HEK293 (cell line): ENCODE results near the gene ESCO1.

Experiments used
- HOXD13 ChIP-seq: sonication (generic); formaldehyde crosslinking; IDR thresholded peaks from 2 replicates; pipeline ENCODE4 v1.8.0; 2022; ENCODE audit warnings: missing genetic modification reagents, borderline replicate concordance
- IKZF3 ChIP-seq: fragments of 450-650 bp; IDR thresholded peaks from 2 replicates; pipeline ENCODE4 v1.5.0; 2018; ENCODE audit warnings: missing biosample characterization, mild to moderate bottlenecking, missing genetic modification characterization, moderate library complexity
- KLF16 ChIP-seq: fragments of 450-650 bp; formaldehyde crosslinking; IDR thresholded peaks from 2 replicates; pipeline ENCODE4 v1.5.1; 2017; ENCODE audit warnings: missing biosample characterization, missing genetic modification characterization
- MZF1 ChIP-seq: fragments of 450-650 bp; formaldehyde crosslinking; IDR thresholded peaks from 2 replicates; pipeline ENCODE4 v1.5.1; 2017; ENCODE audit warnings: missing biosample characterization, missing genetic modification characterization, borderline replicate concordance
- PRDM1 ChIP-seq: fragments of 450-650 bp; formaldehyde crosslinking; IDR thresholded peaks from 2 replicates; pipeline ENCODE4; 2016; ENCODE audit warnings: missing biosample characterization, missing genetic modification characterization
- RBAK ChIP-seq: fragments of 450-650 bp; formaldehyde crosslinking; IDR thresholded peaks from 2 replicates; pipeline ENCODE4 v1.5.1; 2016; ENCODE audit warnings: missing biosample characterization, missing genetic modification characterization
- ZEB2 ChIP-seq: fragments of 450-650 bp; formaldehyde crosslinking; IDR thresholded peaks from 2 replicates; pipeline ENCODE4 v1.5.1; 2016; ENCODE audit warnings: missing biosample characterization, missing genetic modification characterization
- ZNF10 ChIP-seq: fragments of 450-650 bp; formaldehyde crosslinking; IDR thresholded peaks from 2 replicates; pipeline ENCODE4 v1.5.1; 2017; ENCODE audit warnings: missing biosample characterization, missing genetic modification characterization
- ZNF121 ChIP-seq: fragments of 450-650 bp; formaldehyde crosslinking; IDR thresholded peaks from 2 replicates; pipeline ENCODE4 v1.5.1; 2016; ENCODE audit warnings: missing biosample characterization, missing genetic modification characterization
- ZNF132 ChIP-seq: fragments of 450-650 bp; formaldehyde crosslinking; IDR thresholded peaks from 2 replicates; pipeline ENCODE4 v1.5.1; 2017; ENCODE audit warnings: missing biosample characterization, missing genetic modification characterization, borderline replicate concordance
- ZNF133 ChIP-seq: fragments of 450-650 bp; formaldehyde crosslinking; IDR thresholded peaks from 2 replicates; pipeline ENCODE4 v1.5.1; 2016; ENCODE audit warnings: missing biosample characterization, missing genetic modification characterization
- ZNF155 ChIP-seq: fragments of 450-650 bp; formaldehyde crosslinking; IDR thresholded peaks from 2 replicates; pipeline ENCODE4 v1.5.1; 2016; ENCODE audit warnings: missing biosample characterization, missing genetic modification characterization
- ZNF211 ChIP-seq: fragments of 450-650 bp; formaldehyde crosslinking; IDR thresholded peaks from 2 replicates; pipeline ENCODE4 v1.5.1; 2016; ENCODE audit warnings: low read depth, missing biosample characterization, missing genetic modification characterization
- ZNF354C ChIP-seq: fragments of 450-650 bp; formaldehyde crosslinking; IDR thresholded peaks from 2 replicates; pipeline ENCODE4 v1.5.1; 2016; ENCODE audit warnings: missing biosample characterization, missing genetic modification characterization, low read depth, borderline replicate concordance
- ZNF423 ChIP-seq: fragments of 450-650 bp; formaldehyde crosslinking; IDR thresholded peaks from 2 replicates; pipeline ENCODE4 v1.5.1; 2016; ENCODE audit warnings: missing biosample characterization, missing genetic modification characterization
- ZNF48 ChIP-seq: fragments of 450-650 bp; formaldehyde crosslinking; IDR thresholded peaks from 2 replicates; pipeline ENCODE4 v1.5.1; 2016; ENCODE audit warnings: missing biosample characterization, missing genetic modification characterization
- ZNF555 ChIP-seq: fragments of 450-650 bp; formaldehyde crosslinking; conservative IDR thresholded peaks from 2 replicates; pipeline ENCODE4 v1.5.1; 2017; ENCODE audit warnings: missing biosample characterization, mild to moderate bottlenecking, missing genetic modification characterization, inconsistent platforms
- ZNF560 ChIP-seq: fragments of 450-650 bp; formaldehyde crosslinking; IDR thresholded peaks from 2 replicates; pipeline ENCODE4 v1.5.1; 2017; ENCODE audit warnings: missing biosample characterization, missing genetic modification characterization, borderline replicate concordance
- ZNF747 ChIP-seq: fragments of 450-650 bp; formaldehyde crosslinking; IDR thresholded peaks from 2 replicates; pipeline ENCODE4 v1.5.1; 2016; ENCODE audit warnings: missing biosample characterization, missing genetic modification characterization
- ZNF776 ChIP-seq: fragments of 450-650 bp; formaldehyde crosslinking; IDR thresholded peaks from 2 replicates; pipeline ENCODE4 v1.5.0; 2017; ENCODE audit warnings: missing biosample characterization, missing genetic modification characterization, borderline replicate concordance
- ZNF785 ChIP-seq: fragments of 450-650 bp; formaldehyde crosslinking; IDR thresholded peaks from 2 replicates; pipeline ENCODE4 v1.5.1; 2016; ENCODE audit warnings: missing biosample characterization, missing genetic modification characterization
- ZXDB ChIP-seq: fragments of 450-650 bp; formaldehyde crosslinking; IDR thresholded peaks from 2 replicates; pipeline ENCODE4 v1.5.1; 2016; ENCODE audit warnings: missing biosample characterization, missing genetic modification characterization
- TF ChIP-seq, protein P1 (sequence below): fragments of 450-650 bp; formaldehyde crosslinking; conservative IDR thresholded peaks from 2 replicates; pipeline ENCODE4 v1.5.1; 2016; ENCODE audit warnings: low read depth, missing biosample characterization, missing genetic modification characterization
- TF ChIP-seq, protein P2 (sequence below): fragments of 450-650 bp; formaldehyde crosslinking; IDR thresholded peaks from 2 replicates; pipeline ENCODE4 v1.5.1; 2017; ENCODE audit warnings: missing biosample characterization, missing genetic modification characterization
- TF ChIP-seq, protein P3 (sequence below): fragments of 450-650 bp; formaldehyde crosslinking; IDR thresholded peaks from 2 replicates; pipeline ENCODE4 v1.5.1; 2016; ENCODE audit warnings: missing biosample characterization, missing genetic modification characterization
- TF ChIP-seq, protein P4 (sequence below): fragments of 450-650 bp; formaldehyde crosslinking; IDR thresholded peaks from 2 replicates; pipeline ENCODE4 v1.5.1; 2017; ENCODE audit warnings: missing biosample characterization, missing genetic modification characterization
- TF ChIP-seq, protein P5 (sequence below): fragments of 450-650 bp; formaldehyde crosslinking; IDR thresholded peaks from 2 replicates; pipeline ENCODE4 v1.5.1; 2016; ENCODE audit warnings: missing biosample characterization, missing genetic modification characterization

ESCO1 gene

DNA sequence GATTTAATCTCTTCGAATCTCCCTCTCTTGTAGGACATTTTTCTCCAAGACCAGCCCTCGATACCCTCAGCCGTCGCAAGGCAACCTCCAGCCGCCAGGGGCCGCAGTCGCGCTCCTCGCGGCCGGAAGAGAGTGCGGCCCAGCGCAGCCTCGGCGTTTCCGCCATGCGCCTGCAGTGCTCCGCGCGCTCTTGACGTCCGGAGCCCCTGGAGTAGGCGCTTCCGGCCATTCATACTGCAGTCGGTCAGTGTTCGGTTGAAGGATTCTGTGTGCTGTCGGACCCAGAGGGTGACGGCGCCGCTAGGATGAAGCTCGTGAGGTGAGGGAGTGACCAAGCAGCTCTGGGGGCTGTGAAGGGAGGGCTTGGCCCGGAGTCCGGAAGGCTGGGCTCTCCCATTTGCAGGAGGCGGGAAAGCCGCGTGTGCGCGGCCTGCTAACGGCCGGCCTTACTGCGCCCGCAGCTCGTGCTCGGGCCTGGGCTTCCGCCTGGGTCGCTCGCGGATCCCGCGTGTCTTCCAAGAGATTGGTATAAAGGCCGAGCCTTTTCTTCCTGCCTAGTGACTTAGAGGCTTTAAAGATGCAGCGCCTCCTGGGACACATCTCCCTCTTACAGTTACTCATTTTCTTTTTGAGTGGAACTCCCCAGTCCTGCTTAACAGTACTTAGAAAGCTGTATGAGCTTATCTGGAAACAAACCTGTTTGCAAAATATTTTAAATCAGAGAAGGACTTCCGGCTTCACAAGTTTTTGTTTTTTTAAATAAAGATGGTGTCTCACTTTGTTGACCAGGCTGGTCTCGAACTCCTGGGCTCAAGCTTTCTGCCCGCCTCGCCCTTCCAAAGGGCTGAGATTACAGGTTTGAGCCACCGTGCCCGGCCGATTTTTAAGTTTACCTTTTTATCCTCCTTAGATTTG lies 11.9 kb upstream of the ESCO1 start, which contains the start of gene SNRPD1 (continued):
- TF ChIP-seq, protein P1, sequence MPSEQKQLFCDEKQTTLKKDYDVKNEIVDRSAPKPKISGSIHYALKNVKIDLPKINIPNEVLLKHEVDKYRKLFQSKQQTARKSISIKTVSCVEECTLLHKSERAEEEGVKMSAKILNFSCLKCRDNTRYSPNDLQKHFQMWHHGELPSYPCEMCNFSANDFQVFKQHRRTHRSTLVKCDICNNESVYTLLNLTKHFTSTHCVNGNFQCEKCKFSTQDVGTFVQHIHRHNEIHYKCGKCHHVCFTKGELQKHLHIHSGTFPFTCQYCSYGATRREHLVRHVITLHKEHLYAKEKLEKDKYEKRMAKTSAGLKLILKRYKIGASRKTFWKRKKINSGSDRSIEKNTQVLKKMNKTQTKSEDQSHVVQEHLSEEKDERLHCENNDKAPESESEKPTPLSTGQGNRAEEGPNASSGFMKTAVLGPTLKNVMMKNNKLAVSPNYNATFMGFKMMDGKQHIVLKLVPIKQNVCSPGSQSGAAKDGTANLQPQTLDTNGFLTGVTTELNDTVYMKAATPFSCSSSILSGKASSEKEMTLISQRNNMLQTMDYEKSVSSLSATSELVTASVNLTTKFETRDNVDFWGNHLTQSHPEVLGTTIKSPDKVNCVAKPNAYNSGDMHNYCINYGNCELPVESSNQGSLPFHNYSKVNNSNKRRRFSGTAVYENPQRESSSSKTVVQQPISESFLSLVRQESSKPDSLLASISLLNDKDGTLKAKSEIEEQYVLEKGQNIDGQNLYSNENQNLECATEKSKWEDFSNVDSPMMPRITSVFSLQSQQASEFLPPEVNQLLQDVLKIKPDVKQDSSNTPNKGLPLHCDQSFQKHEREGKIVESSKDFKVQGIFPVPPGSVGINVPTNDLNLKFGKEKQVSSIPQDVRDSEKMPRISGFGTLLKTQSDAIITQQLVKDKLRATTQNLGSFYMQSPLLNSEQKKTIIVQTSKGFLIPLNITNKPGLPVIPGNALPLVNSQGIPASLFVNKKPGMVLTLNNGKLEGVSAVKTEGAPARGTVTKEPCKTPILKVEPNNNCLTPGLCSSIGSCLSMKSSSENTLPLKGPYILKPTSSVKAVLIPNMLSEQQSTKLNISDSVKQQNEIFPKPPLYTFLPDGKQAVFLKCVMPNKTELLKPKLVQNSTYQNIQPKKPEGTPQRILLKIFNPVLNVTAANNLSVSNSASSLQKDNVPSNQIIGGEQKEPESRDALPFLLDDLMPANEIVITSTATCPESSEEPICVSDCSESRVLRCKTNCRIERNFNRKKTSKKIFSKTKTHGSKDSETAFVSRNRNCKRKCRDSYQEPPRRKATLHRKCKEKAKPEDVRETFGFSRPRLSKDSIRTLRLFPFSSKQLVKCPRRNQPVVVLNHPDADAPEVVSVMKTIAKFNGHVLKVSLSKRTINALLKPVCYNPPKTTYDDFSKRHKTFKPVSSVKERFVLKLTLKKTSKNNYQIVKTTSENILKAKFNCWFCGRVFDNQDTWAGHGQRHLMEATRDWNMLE (tag by site-specific recombination) = peak; percentile 98
- TF ChIP-seq, protein P2, sequence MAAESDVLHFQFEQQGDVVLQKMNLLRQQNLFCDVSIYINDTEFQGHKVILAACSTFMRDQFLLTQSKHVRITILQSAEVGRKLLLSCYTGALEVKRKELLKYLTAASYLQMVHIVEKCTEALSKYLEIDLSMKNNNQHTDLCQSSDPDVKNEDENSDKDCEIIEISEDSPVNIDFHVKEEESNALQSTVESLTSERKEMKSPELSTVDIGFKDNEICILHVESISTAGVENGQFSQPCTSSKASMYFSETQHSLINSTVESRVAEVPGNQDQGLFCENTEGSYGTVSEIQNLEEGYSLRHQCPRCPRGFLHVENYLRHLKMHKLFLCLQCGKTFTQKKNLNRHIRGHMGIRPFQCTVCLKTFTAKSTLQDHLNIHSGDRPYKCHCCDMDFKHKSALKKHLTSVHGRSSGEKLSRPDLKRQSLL = no peak
- TF ChIP-seq ZNF423 (no peak), HOXD13 (CRISPR knock-in tag) (peak; percentile 58; the same call in 1 of the 2 replicates), ZNF133 (no peak; the same call in 1 of the 2 replicates), ZEB2 (tag by site-specific recombination) (peak; percentile 74), PRDM1 (tag by site-specific recombination) (no peak), KLF16 (peak; percentile 67; the same call in 1 of the 2 replicates), ZNF10 (tag by site-specific recombination) (no peak), ZNF121 (tag by site-specific recombination) (0 out of 2 replicates have a peak, but pooled peaks have one; percentile 39), ZNF555 (no peak), MZF1 (tag by site-specific recombination) (no peak), ZXDB (tag by site-specific recombination) (peak; percentile 100), ZNF211 (tag by site-specific recombination) (no peak), IKZF3 (tag by site-specific recombination) (no peak), ZNF354C (no peak), ZNF132 (tag by site-specific recombination) (no peak), ZNF776 (tag by site-specific recombination) (peak; percentile 78; the same call in 1 of the 2 replicates), ZNF155 (tag by site-specific recombination) (no peak), RBAK (no peak), ZNF560 (tag by site-specific recombination) (no peak), ZNF48 (tag by site-specific recombination) (no peak), ZNF785 (0 out of 2 replicates have a peak, but pooled peaks have one; percentile 50), ZNF747 (no peak)
- TF ChIP-seq, protein P3, sequence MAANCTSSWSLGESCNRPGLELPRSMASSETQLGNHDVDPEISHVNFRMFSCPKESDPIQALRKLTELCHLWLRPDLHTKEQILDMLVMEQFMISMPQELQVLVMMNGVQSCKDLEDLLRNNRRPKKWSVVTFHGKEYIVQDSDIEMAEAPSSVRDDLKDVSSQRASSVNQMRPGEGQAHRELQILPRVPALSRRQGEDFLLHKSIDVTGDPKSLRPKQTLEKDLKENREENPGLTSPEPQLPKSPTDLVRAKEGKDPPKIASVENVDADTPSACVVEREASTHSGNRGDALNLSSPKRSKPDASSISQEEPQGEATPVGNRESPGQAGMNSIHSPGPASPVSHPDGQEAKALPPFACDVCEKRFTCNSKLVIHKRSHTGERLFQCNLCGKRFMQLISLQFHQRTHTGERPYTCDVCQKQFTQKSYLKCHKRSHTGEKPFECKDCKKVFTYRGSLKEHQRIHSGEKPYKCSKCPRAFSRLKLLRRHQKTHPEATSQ (tag by site-specific recombination) = peak; percentile 68; the same call in 1 of the 2 replicates
- TF ChIP-seq, protein P4, sequence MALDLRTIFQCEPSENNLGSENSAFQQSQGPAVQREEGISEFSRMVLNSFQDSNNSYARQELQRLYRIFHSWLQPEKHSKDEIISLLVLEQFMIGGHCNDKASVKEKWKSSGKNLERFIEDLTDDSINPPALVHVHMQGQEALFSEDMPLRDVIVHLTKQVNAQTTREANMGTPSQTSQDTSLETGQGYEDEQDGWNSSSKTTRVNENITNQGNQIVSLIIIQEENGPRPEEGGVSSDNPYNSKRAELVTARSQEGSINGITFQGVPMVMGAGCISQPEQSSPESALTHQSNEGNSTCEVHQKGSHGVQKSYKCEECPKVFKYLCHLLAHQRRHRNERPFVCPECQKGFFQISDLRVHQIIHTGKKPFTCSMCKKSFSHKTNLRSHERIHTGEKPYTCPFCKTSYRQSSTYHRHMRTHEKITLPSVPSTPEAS = no peak
- TF ChIP-seq, protein P5, sequence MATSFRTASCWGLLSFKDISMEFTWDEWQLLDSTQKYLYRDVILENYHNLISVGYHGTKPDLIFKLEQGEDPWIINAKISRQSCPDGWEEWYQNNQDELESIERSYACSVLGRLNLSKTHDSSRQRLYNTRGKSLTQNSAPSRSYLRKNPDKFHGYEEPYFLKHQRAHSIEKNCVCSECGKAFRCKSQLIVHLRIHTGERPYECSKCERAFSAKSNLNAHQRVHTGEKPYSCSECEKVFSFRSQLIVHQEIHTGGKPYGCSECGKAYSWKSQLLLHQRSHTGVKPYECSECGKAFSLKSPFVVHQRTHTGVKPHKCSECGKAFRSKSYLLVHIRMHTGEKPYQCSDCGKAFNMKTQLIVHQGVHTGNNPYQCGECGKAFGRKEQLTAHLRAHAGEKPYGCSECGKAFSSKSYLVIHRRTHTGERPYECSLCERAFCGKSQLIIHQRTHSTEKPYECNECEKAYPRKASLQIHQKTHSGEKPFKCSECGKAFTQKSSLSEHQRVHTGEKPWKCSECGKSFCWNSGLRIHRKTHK (tag by site-specific recombination) = no peak
